ENCODE measurements around the gene SLC39A11. TPM values are rescaled to one million over a fixed set of nuclear protein-coding genes. Genes with fewer than 3 reads are reported as not detected.

SLC39A11 gene
- polyA plus RNA-seq, 3 donors, result 16.6 to 27.9 (median 26.6) TPM

- no peaks in the 10 kb centered on the region for H3K9me3 ChIP-seq (replicated peaks in 1 of 2; ENCODE audit: control insufficient read depth in 1 of 2, insufficient read depth in 1 of 2, low read length in 2 of 2)
- H4K20me1 ChIP-seq (ENCODE audit: insufficient read depth, low read length), result no peaks in the 10 kb centered on the region
- H3K9ac ChIP-seq (ENCODE audit: insufficient read depth, low read length, poor library complexity, severe bottlenecking), result no peak overlapping the region
- WGBS (ENCODE audit: insufficient coverage), result no CpG with 5 or more reads among the region's 3 CpGs
- H3K79me2 ChIP-seq (ENCODE audit: insufficient read depth, low read length), result peaks cover 47% of the 10 kb centered on the region
- DNase-seq, result no peak
- no peak for TF ChIP-seq CTCF (IDR thresholded peaks at IDR 0.05)
- no peak overlapping the region for H3K4me2 ChIP-seq (replicated peaks; ENCODE audit: extremely low read depth, low read length, poor library complexity, severe bottlenecking)
- no peaks in the 10 kb centered on the region for H3K27me3 Mint-ChIP-seq (ENCODE audit: low read depth in 3 of 3)
- H3K4me3 ChIP-seq (replicated peaks in 1 of 3; ENCODE audit: low read depth in 2 of 3, low read length in 3 of 3), result no peak overlapping the region
- H3K9me3 Mint-ChIP-seq, result peaks cover 0 to 11% (median 5%) of the 10 kb centered on the region in 7 donors
- no peak overlapping the region for H3K27ac ChIP-seq (ENCODE audit: low read depth in 1 of 2, low read length in 2 of 2)
- no peaks in the 10 kb centered on the region for H3K27me3 ChIP-seq (ENCODE audit: control insufficient read depth in 2 of 2, insufficient read depth in 2 of 2, low read length in 2 of 2)
- H3K4me1 ChIP-seq (ENCODE audit: control insufficient read depth in 1 of 2, insufficient read depth in 2 of 2, low read length in 2 of 2), result no peaks in the 10 kb centered on the region
- peak overlapping the region in 1 of 7 donors; percentile 15 for H3K27ac Mint-ChIP-seq
- H2AFZ ChIP-seq (ENCODE audit: insufficient read depth, low read depth, low read length, poor library complexity, severe bottlenecking), result no peak overlapping the region
- no peak overlapping the region for H3K4me3 Mint-ChIP-seq
- H3K36me3 ChIP-seq (replicated peaks in 1 of 2; ENCODE audit: control insufficient read depth in 1 of 2, insufficient read depth in 2 of 2, low read length in 2 of 2), result peaks cover 59 to 82% of the 10 kb centered on the region in 2 donors
- H3K36me3 Mint-ChIP-seq, result peaks cover 78 to 92% of the 10 kb centered on the region in 2 donors
- H3K4me1 Mint-ChIP-seq, result peaks cover 6% of the 10 kb centered on the region
- intact Hi-C loops (cut with micrococcal nuclease), result no loop called here
These were observed 9.1 kb downstream of the SLC39A11 start for GRCh38 chr17:73083432-73083831.

- H3K4me1 ChIP-seq (ENCODE audit: control insufficient read depth in 1 of 2, insufficient read depth in 2 of 2, low read length in 2 of 2), result peaks cover 21 to 28% of the 10 kb centered on the region in 2 donors
- Mint-ChIP-seq H3K9me3 (no peaks in the 10 kb centered on the region), H3K4me1 (peaks cover 54% of the 10 kb centered on the region), H3K27ac (peak overlapping the region in 2 of 7 donors; percentile 57 to 63), H3K36me3 (peaks cover 37 to 72% of the 10 kb centered on the region in 2 donors), H3K4me3 (no peak overlapping the region), H3K27me3 (ENCODE audit: low read depth in 3 of 3) (peaks cover 0 to 6% (median 0%) of the 10 kb centered on the region in 3 donors)
- H3K9me3 ChIP-seq (replicated peaks in 1 of 2; ENCODE audit: control insufficient read depth in 1 of 2, insufficient read depth in 1 of 2, low read length in 2 of 2), result no peaks in the 10 kb centered on the region
- H2AFZ ChIP-seq (ENCODE audit: insufficient read depth, low read depth, low read length, poor library complexity, severe bottlenecking), result no peak overlapping the region
- no peak for TF ChIP-seq CTCF (IDR thresholded peaks at IDR 0.05)
- 100% methylated on average over 1 of the region's 2 CpGs for WGBS (ENCODE audit: insufficient coverage)
- peaks cover 72% of the 10 kb centered on the region for H3K79me2 ChIP-seq (ENCODE audit: insufficient read depth, low read length)
- H3K4me2 ChIP-seq (replicated peaks; ENCODE audit: extremely low read depth, low read length, poor library complexity, severe bottlenecking), result no peak overlapping the region
- H4K20me1 ChIP-seq (ENCODE audit: insufficient read depth, low read length), result peaks cover 22% of the 10 kb centered on the region
- no peak overlapping the region for H3K4me3 ChIP-seq (replicated peaks in 1 of 3; ENCODE audit: low read depth in 2 of 3, low read length in 3 of 3)
- H3K27ac ChIP-seq (ENCODE audit: low read depth in 1 of 2, low read length in 2 of 2), result no peak overlapping the region
- no peak overlapping the region for H3K9ac ChIP-seq (ENCODE audit: insufficient read depth, low read length, poor library complexity, severe bottlenecking)
- no peak for DNase-seq
- intact Hi-C loops (cut with micrococcal nuclease), result no loop called here
- no peaks in the 10 kb centered on the region for H3K27me3 ChIP-seq (ENCODE audit: control insufficient read depth in 2 of 2, insufficient read depth in 2 of 2, low read length in 2 of 2)
- H3K36me3 ChIP-seq (replicated peaks in 1 of 2; ENCODE audit: control insufficient read depth in 1 of 2, insufficient read depth in 2 of 2, low read length in 2 of 2), result peaks cover 17 to 86% of the 10 kb centered on the region in 2 donors
These were observed 17.9 kb downstream of the SLC39A11 start for GRCh38 chr17:73074566-73074965.
